GM15510 (cell line): ENCODE results near the gene HGFAC.

ENCODE experiments used
- POLR2A ChIP-seq: IDR thresholded peaks from 3 replicates; pipeline ENCODE4 v1.6.1; 2011; ENCODE audit warnings: borderline replicate concordance; ENCODE audit not compliant: insufficient read length; ENCODE audit errors: extremely low read depth

HGFAC gene

GRCh38 chr4:3441501-3442459, at the start of gene HGFAC:
HGFAC (plus strand) TSS chr4:3441968; CDS start chr4:3442002, 34 bp downstream.
- no peak for TF ChIP-seq POLR2A

- TF ChIP-seq POLR2A: no peak
These were observed 49.4 kb upstream of the HGFAC start for GRCh38 chr4:3392321-3392720.

GRCh38 chr4:3393171-3393570, 48.6 kb upstream of the HGFAC start:
- no peak for TF ChIP-seq POLR2A

GRCh38 chr4:3396600-3396999, 45.2 kb upstream of the HGFAC start:
- TF ChIP-seq POLR2A: no peak

GRCh38 chr4:3397128-3397527, 44.6 kb upstream of the HGFAC start:
- no peak for TF ChIP-seq POLR2A

GRCh38 chr4:3399277-3400194, 42.2 kb upstream of the HGFAC start:
- TF ChIP-seq POLR2A: no peak

GRCh38 chr4:3401436-3402171, 40.2 kb upstream of the HGFAC start:
- no peak for TF ChIP-seq POLR2A

- no peak for TF ChIP-seq POLR2A
These were observed 39.0 kb upstream of the HGFAC start for GRCh38 chr4:3402491-3403347.

- TF ChIP-seq POLR2A: no peak
These were observed 38.3 kb upstream of the HGFAC start for GRCh38 chr4:3403348-3403906.

GRCh38 chr4:3404546-3404945, 37.2 kb upstream of the HGFAC start:
- TF ChIP-seq POLR2A: no peak

GRCh38 chr4:3405176-3405575, 36.6 kb upstream of the HGFAC start:
- TF ChIP-seq POLR2A: no peak

- no peak for TF ChIP-seq POLR2A
These were observed 35.7 kb upstream of the HGFAC start for GRCh38 chr4:3406021-3406420.

GRCh38 chr4:3406431-3406830, 35.3 kb upstream of the HGFAC start:
- no peak for TF ChIP-seq POLR2A

GRCh38 chr4:3407171-3407771, 34.5 kb upstream of the HGFAC start:
- no peak for TF ChIP-seq POLR2A
